Tibial nerve (tissue), 4 donors: ENCODE data around the gene SH2D7. TPM values are rescaled to one million over a fixed set of nuclear protein-coding genes. Genes with fewer than 3 reads are reported as not detected.
A peak's percentile ranks its signal among the peaks of the same experiment; 100 is the strongest.

ENCODE experiments used
- DNase-seq, 2 donors: peaks; one replicate each; pipeline ENCODE4 v3.0.0-alpha.2; 2019; ENCODE audit warnings: low spot score in 2 of 2
- H3K27ac ChIP-seq, 4 donors: fragments of 200-600 bp; sonication (generic) in 3 of 4; one replicate each; pipeline ENCODE4 v1.5.1; 2017 to 2019; ENCODE audit warnings: mild to moderate bottlenecking in 1 of 4
- H3K27me3 ChIP-seq, 2 donors: fragments of 200-600 bp; sonication (generic) in 1 of 2; one replicate each; pipeline versions ENCODE4 v1.5.1 to v1.6.0; 2017 to 2019
- H3K36me3 ChIP-seq, 3 donors: fragments of 200-600 bp; sonication (generic); one replicate each; pipeline ENCODE4 v1.5.1; 2018 to 2019
- H3K4me1 ChIP-seq, 4 donors: fragments of 200-600 bp; sonication (generic) in 3 of 4; one replicate each; pipeline ENCODE4 v1.5.1; 2017 to 2019
- H3K4me3 ChIP-seq, 4 donors: fragments of 200-600 bp; sonication (generic) in 3 of 4; one replicate each; pipeline ENCODE4 v1.5.1; 2017 to 2019; ENCODE audit warnings: mild to moderate bottlenecking in 1 of 4, moderate library complexity in 1 of 4
- H3K9me3 ChIP-seq, 4 donors: fragments of 200-600 bp; sonication (generic) in 3 of 4; one replicate each; pipeline ENCODE4 v1.5.1; 2017 to 2019
- EP300 ChIP-seq, 2 donors: sonication (generic); formaldehyde crosslinking; IDR thresholded peaks; one replicate each; pipeline ENCODE4 v1.6.1; 2017; ENCODE audit warnings: antibody characterized with exemption in 2 of 2, mild to moderate bottlenecking in 1 of 2
- POLR2A ChIP-seq, 2 donors: fragments of 450-650 bp; IDR thresholded peaks; one replicate each; pipeline ENCODE4 v1.6.1; 2017; ENCODE audit warnings: antibody characterized with exemption in 2 of 2, mild to moderate bottlenecking in 2 of 2, moderate library complexity in 2 of 2
- WGBS, 2 donors: methylation state at CpG; one replicate each; pipeline ENCODE4 v1.1.5; 2018; 5-methylcytosine and 5-hydroxymethylcytosine counted together
- total RNA-seq, 4 donors: library from RNA; depleted of rRNA; stranded (reverse); fragments of >200 nt; gene quantifications; one replicate each; pipeline ENCODE4 v1.1.0, GENCODE V29; 2016
- TF ChIP-seq, protein P1 (sequence below), 5 experiments: fragments of 200-600 bp in 3 of 5; fragments of 450-650 bp in 2 of 5; sonication (generic) in 3 of 5; IDR thresholded peaks; one replicate each; pipeline ENCODE4 v1.5.1; 2016 to 2019; ENCODE audit warnings: antibody characterized with exemption in 5 of 5, mild to moderate bottlenecking in 3 of 5, moderate library complexity in 2 of 5

SH2D7 gene
- total RNA-seq, 4 donors from 2014 or later, result not detected

DNA sequence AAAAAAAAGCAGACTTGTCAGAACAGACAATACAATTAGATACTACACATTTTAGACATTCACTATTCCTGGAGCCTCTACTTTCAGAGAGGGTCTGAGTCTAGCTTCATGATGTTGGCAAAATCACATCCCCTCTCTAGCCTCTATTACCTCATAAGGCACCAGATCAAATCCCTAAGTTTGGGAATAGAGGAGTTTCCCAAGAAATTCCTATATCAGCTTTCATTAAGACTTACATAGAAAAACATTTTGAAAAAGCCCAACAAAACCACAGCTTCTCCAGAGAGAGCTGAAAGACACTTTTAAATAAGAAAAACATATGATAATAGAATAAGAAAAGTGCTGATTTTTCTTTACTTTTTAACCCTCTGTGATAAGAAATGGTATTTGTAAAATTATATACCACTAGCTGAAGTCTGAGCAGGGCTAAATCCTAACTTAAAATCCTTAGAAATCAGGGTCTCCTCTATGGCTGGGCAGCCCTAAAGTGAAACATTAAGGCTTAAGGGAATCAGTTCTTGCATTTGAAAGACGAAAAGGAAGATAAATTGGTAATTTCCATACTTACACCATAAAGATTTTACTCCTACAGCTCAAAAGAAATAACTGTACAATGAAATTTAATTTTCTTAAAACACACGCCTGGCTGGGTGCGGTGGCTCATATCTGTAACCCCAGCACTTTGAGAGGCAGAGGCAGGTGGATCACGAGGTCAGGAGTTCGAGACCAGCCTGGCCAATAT is 19.1 kb upstream of the SH2D7 start:
- H3K4me1 ChIP-seq, result peaks cover 0 to 88% (median 61%) of the 10 kb centered on the region in 4 donors
- WGBS, 2 donors, result 80 to 84% methylated on average over 5 of the region's 5 CpGs
- no peaks in the 10 kb centered on the region for H3K9me3 ChIP-seq
- DNase-seq, result no peak
- H3K27me3 ChIP-seq, result no peaks in the 10 kb centered on the region
- TF ChIP-seq, protein P1, sequence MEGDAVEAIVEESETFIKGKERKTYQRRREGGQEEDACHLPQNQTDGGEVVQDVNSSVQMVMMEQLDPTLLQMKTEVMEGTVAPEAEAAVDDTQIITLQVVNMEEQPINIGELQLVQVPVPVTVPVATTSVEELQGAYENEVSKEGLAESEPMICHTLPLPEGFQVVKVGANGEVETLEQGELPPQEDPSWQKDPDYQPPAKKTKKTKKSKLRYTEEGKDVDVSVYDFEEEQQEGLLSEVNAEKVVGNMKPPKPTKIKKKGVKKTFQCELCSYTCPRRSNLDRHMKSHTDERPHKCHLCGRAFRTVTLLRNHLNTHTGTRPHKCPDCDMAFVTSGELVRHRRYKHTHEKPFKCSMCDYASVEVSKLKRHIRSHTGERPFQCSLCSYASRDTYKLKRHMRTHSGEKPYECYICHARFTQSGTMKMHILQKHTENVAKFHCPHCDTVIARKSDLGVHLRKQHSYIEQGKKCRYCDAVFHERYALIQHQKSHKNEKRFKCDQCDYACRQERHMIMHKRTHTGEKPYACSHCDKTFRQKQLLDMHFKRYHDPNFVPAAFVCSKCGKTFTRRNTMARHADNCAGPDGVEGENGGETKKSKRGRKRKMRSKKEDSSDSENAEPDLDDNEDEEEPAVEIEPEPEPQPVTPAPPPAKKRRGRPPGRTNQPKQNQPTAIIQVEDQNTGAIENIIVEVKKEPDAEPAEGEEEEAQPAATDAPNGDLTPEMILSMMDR (IDR thresholded peaks at IDR 0.05), result no peak
- TF ChIP-seq EP300 (IDR thresholded peaks at IDR 0.05), result no peak
- TF ChIP-seq POLR2A (IDR thresholded peaks at IDR 0.05), result no peak
- no peaks in the 10 kb centered on the region for H3K36me3 ChIP-seq
- peak overlapping the region in 1 of 4 donors; percentile 5 for H3K4me3 ChIP-seq
- peak overlapping the region; percentile 31 to 96 (median 80) for H3K27ac ChIP-seq

DNA sequence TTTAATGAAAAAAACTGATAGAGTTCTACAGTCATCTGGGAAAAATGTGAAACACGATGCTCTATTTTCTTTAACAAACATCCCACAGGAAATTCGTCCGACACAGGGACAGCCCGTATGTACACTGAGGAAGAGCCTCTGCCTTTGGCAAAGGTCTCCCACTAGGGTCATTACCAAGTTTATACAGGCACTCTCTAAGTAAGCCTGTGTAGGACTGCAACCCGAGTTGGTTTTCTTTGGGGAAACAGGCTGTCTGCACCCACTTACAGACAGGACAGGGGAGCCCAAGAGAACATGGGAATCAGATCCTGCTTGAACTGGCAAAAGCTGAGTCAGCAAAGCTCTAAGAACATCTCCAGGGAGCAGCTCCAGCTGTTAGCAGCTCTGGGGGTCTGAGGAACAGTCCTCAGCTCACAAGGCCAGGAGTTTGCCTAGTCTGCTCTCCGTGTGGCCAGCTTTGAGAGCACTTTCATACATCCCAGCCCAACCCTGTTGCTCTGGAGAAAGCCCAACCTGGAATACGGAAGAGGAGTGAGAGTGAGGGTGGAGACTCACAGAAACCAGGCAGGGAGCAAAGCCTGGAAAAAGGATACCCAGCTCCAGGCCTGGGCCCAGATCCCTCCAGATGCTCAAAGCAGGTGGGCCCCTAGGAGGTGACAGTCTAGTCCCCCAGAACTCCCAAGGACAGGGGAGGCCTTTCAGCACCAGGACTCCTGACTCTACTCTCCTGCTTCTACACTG is 16.7 kb upstream of the SH2D7 start:
- Histone ChIP-seq H3K9me3 (no peaks in the 10 kb centered on the region), H3K27me3 (no peaks in the 10 kb centered on the region), H3K36me3 (no peaks in the 10 kb centered on the region), H3K4me3 (peak overlapping the region; percentile 79 to 98 (median 91)), H3K27ac (peak overlapping the region; percentile 84 to 96 (median 94)), H3K4me1 (peaks cover 0 to 66% (median 36%) of the 10 kb centered on the region in 4 donors)
- WGBS, 2 donors, result 13 to 21% methylated on average over 7 of the region's 7 CpGs
- peak; percentile 36 to 58 for DNase-seq
- TF ChIP-seq POLR2A (IDR thresholded peaks at IDR 0.05) (no peak), EP300 (IDR thresholded peaks at IDR 0.05) (peak in 1 of 2 donors; percentile 44)
- TF ChIP-seq, protein P1 (IDR thresholded peaks at IDR 0.05), result peak in 1 of 5 experiments; percentile 21

- H3K36me3 ChIP-seq, result no peaks in the 10 kb centered on the region
- H3K27ac ChIP-seq, result peak overlapping the region; percentile 84 to 96 (median 94)
- H3K4me3 ChIP-seq, result peak overlapping the region; percentile 79 to 98 (median 91)
- H3K27me3 ChIP-seq, result no peaks in the 10 kb centered on the region
- TF ChIP-seq EP300 (IDR thresholded peaks at IDR 0.05) (no peak), POLR2A (IDR thresholded peaks at IDR 0.05) (no peak)
- TF ChIP-seq, protein P1 (IDR thresholded peaks at IDR 0.05), result peak in 1 of 5 experiments; percentile 28
- no peak for DNase-seq
- WGBS, 2 donors, result 36 to 41% methylated on average over 17 of the region's 17 CpGs
- H3K9me3 ChIP-seq, result no peaks in the 10 kb centered on the region
- peaks cover 0 to 59% (median 32%) of the 10 kb centered on the region in 4 donors for H3K4me1 ChIP-seq
Measured at GRCh38 chr15:78076231-78077052, 15.9 kb upstream of the SH2D7 start.

DNA sequence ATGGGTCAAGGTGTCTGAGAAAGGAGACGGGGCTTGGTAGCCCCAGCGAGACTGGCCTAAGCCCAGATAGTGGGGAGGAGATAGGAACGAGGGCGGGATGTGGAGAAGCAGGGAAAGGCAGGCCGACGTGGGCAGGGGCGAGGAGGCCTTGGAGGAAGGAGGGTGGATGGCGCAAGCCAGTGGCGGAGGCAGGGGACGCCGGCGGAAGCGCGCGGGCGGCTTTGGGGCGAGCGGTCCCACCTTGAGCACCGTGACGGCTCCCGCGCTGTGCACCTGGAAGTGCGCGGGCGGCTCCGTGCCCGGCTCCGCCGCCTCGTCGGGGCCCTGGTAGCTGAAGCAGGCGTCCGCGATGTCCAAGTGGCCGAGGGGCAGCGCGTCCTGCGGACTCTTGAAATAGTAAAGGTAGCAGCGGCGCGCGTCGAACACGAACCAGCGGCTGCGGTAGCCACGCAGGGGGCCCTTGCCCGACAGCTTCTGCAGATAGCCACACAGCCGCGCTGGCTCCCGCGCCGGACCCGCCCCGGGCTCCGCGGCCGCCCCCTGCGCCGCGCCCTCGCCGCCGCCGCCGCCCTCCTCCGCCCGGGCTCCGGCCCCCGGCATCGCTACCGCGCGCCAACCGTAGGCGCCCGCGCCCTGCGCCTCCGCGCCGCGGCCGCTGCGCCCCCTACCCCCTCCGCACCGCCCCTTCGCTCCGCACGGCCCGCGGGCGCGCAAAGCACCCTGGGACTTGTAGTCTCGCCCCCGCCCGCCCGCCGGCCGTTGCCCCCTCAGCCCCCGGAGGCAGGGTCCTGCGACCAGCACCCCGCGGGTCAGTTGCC is 15.1 kb upstream of the SH2D7 start, which contains the start of gene TBC1D2B:
TSS of gene TBC1D2B (minus strand) at position 659 of the 818 bp plus-strand sequence. CDS start at position 600, 59 bp downstream.
- no peak for DNase-seq
- Histone ChIP-seq H3K27ac (peak within 1 kb of the TSS; percentile 84 to 96 (median 94)), H3K9me3 (no peaks in the 10 kb centered on the region), H3K27me3 (no peaks in the 10 kb centered on the region), H3K4me3 (peak within 1 kb of the TSS; percentile 79 to 98 (median 91)), H3K4me1 (peaks cover 0 to 50% (median 24%) of the 10 kb centered on the region in 4 donors), H3K36me3 (no peaks in the 10 kb centered on the region)
- TF ChIP-seq, protein P1 (IDR thresholded peaks at IDR 0.05), result peak in 1 of 5 experiments; percentile 3
- TF ChIP-seq EP300 (IDR thresholded peaks at IDR 0.05) (peak in 1 of 2 donors; percentile 48), POLR2A (IDR thresholded peaks at IDR 0.05) (peak in 1 of 2 donors; percentile 47)
- WGBS, 2 donors, result 1% methylated on average over 29 to 71 of the region's 104 CpGs
